Endothelial cell of umbilical vein (primary cell): ENCODE measurements around the gene PBOV1. TPM values are rescaled to one million over a fixed set of nuclear protein-coding genes. Genes with fewer than 3 reads are reported as not detected.

Source experiments
- BruUV-seq: library from RNA; stranded (reverse); fragments of 400-500 nt; replicated peaks from 2 replicates; lab custom pipeline; 2021; lab: Mats Ljungman, UMichigan
- CTCF ChIA-PET: fragments of 300-600, 350-600 bp; sonication (Branson Sonifier 250); formaldehyde crosslinking; loops from one replicate; lab custom pipeline; 2021; ENCODE audit warnings: antibody characterized with exemption, inconsistent platforms; lab: Charles Lee
- POLR2A ChIA-PET: fragments of 300-600, 350-600 bp; sonication (Branson Sonifier 250); formaldehyde crosslinking; loops from one replicate; lab custom pipeline; 2021; ENCODE audit warnings: antibody characterized with exemption, inconsistent platforms; lab: Charles Lee
- DNase-seq: peaks from one replicate; pipeline ENCODE4 v3.0.0-alpha.2; 2011; ENCODE audit warnings: low read depth, low spot score
- FAIRE-seq: peaks from 2 replicates; lab custom pipeline; 2011; peaks lifted over from hg19 to GRCh38; lab: Jason Lieb, UNC
- H2AFZ ChIP-seq: 2 replicates; pipeline ENCODE4 v1.6.0; 2012; ENCODE audit warnings: low read depth, low read length, control low read depth, inconsistent platforms
- H3K27ac ChIP-seq: 2 replicates; pipeline ENCODE4 v1.5.1; 2011; ENCODE audit warnings: low read depth, mild to moderate bottlenecking, control low read depth, low read length, moderate library complexity; ENCODE audit not compliant: insufficient read depth
- H3K27me3 ChIP-seq, 2 experiments: 2 replicates each; pipeline versions ENCODE4 v1.6.0 to v1.6.1; 2011; ENCODE audit warnings: low read length in 2 of 2, mixed read lengths in 1 of 2; ENCODE audit not compliant: control insufficient read depth in 2 of 2, insufficient read depth in 2 of 2
- H3K36me3 ChIP-seq, 2 experiments: 2 replicates in 1 of 2; 3 replicates in 1 of 2; pipeline ENCODE4 v1.5.1; 2011; ENCODE audit warnings: low read length in 2 of 2, mild to moderate bottlenecking in 1 of 2, moderate library complexity in 1 of 2; ENCODE audit not compliant: control insufficient read depth in 2 of 2, insufficient read depth in 2 of 2; ENCODE audit errors: extremely low read depth in 1 of 2
- H3K4me1 ChIP-seq: 3 replicates; pipeline ENCODE4 v1.5.1; 2011; ENCODE audit warnings: mild to moderate bottlenecking, low read length; ENCODE audit not compliant: control insufficient read depth, insufficient read depth; ENCODE audit errors: extremely low read depth
- H3K4me2 ChIP-seq: 2 replicates; pipeline ENCODE4 v1.6.1; 2011; ENCODE audit warnings: low read length, control low read depth, mixed read lengths; ENCODE audit not compliant: insufficient read depth
- H3K4me3 ChIP-seq, 3 experiments: fragments of 200-600 bp in 1 of 3; sonication (generic), shearing (Covaris generic) in 1 of 3; replicated peaks in 1 of 3; 2 replicates each; pipeline ENCODE4 v1.5.1; 2011 to 2016; ENCODE audit warnings: control low read depth in 3 of 3, low read length in 3 of 3, mild to moderate bottlenecking in 2 of 3, inconsistent platforms in 1 of 3, low read depth in 1 of 3, moderate library complexity in 1 of 3; ENCODE audit not compliant: insufficient read depth in 1 of 3
- H3K79me2 ChIP-seq: 2 replicates; pipeline ENCODE4 v1.6.0; 2012; ENCODE audit warnings: low read length, inconsistent platforms; ENCODE audit not compliant: control insufficient read depth, insufficient read depth
- H3K9ac ChIP-seq: replicated peaks from 2 replicates; pipeline ENCODE3; 2011; ENCODE audit warnings: low read length, control low read depth; ENCODE audit not compliant: insufficient read depth; ENCODE audit errors: extremely low read depth
- H3K9me1 ChIP-seq: replicated peaks from 3 replicates; pipeline ENCODE4 v1.6.0; 2011; ENCODE audit warnings: mild to moderate bottlenecking, low read length; ENCODE audit not compliant: control insufficient read depth, insufficient read depth; ENCODE audit errors: extremely low read depth
- H3K9me3 ChIP-seq: replicated peaks from 2 replicates; pipeline ENCODE4 v1.5.1; 2012; ENCODE audit warnings: low read length, inconsistent platforms; ENCODE audit not compliant: control insufficient read depth, insufficient read depth
- H4K20me1 ChIP-seq: replicated peaks from 2 replicates; pipeline ENCODE3; 2011; ENCODE audit warnings: mild to moderate bottlenecking, low read length; ENCODE audit not compliant: control insufficient read depth, insufficient read depth; ENCODE audit errors: extremely low read depth
- EZH2 ChIP-seq: IDR thresholded peaks from 2 replicates; pipeline ENCODE4 v1.6.1; 2012; ENCODE audit warnings: borderline replicate concordance, low read depth, mild to moderate bottlenecking, moderate library complexity, low read length, inconsistent platforms; ENCODE audit not compliant: severe bottlenecking
- FOS ChIP-seq: IDR thresholded peaks from 2 replicates; pipeline ENCODE4 v1.6.1; 2011; ENCODE audit warnings: mild to moderate bottlenecking, low read length, moderate library complexity, borderline replicate concordance; ENCODE audit not compliant: insufficient read depth
- GATA2 ChIP-seq: IDR thresholded peaks from 2 replicates; pipeline ENCODE4 v1.7.0; 2011; ENCODE audit warnings: low read depth, mild to moderate bottlenecking, moderate library complexity, mixed read lengths, low read length; ENCODE audit not compliant: insufficient read length, insufficient read depth
- JUN ChIP-seq: IDR thresholded peaks from 2 replicates; pipeline ENCODE4 v1.6.1; 2011; ENCODE audit warnings: borderline replicate concordance, low read depth; ENCODE audit not compliant: insufficient read length, insufficient read depth
- MAX ChIP-seq: IDR thresholded peaks from 2 replicates; pipeline ENCODE4 v1.6.1; 2011; ENCODE audit not compliant: insufficient read depth, insufficient read length
- MYC ChIP-seq: IDR thresholded peaks from one replicate; pipeline ENCODE4 v1.6.1; 2011; ENCODE audit warnings: mild to moderate bottlenecking, low read depth, low read length
- POLR2A ChIP-seq: IDR thresholded peaks from 2 replicates; pipeline ENCODE4 v1.6.1; 2012; ENCODE audit warnings: low read depth, mild to moderate bottlenecking, control low read depth, low read length
- POLR2AphosphoS5 ChIP-seq: IDR thresholded peaks from 2 replicates; pipeline ENCODE4 v1.6.1; 2012; ENCODE audit warnings: low read depth, mild to moderate bottlenecking, control low read depth, low read length, moderate library complexity; ENCODE audit not compliant: insufficient read depth
- dilution Hi-C: fragments of 300-500 bp; cut with MboI; formaldehyde crosslinking; loops from one replicate; pipeline ENCODE4 v1.15.0; 2019; ENCODE audit warnings: low sequenced_read_pairs; ENCODE audit not compliant: extremely low pct_ligation_motif_present
- intact Hi-C: fragments of 100-400 bp; cut with micrococcal nuclease; formaldehyde crosslinking; loops from one replicate; pipeline ENCODE4 v1.10.0; 2022
- polyA plus RNA-seq, 4 experiments: library from polyadenylated mRNA; depleted of rRNA in 3 of 4; stranded (reverse) in 3 of 4; unstranded in 1 of 4; fragments of >200 nt; gene quantifications; 2 replicates each; pipeline versions ENCODE4 v1.2.1 to v1.2.3, GENCODE V29; 2011 to 2012; ENCODE audit warnings: missing spikeins in 1 of 4
- total RNA-seq: library from RNA; stranded (reverse); gene quantifications from 2 replicates; pipeline ENCODE4 v1.2.3, GENCODE V29; 2021
- TF ChIP-seq, protein P1 (sequence below), 2 donors: IDR thresholded peaks; 1 replicate in 1 of 2; 2 replicates in 1 of 2; pipeline ENCODE4 v1.5.1; 2011; ENCODE audit warnings: low read length in 2 of 2, mild to moderate bottlenecking in 2 of 2, moderate library complexity in 2 of 2, control low read depth in 1 of 2, inconsistent platforms in 1 of 2, low read depth in 1 of 2; ENCODE audit not compliant: insufficient read depth in 1 of 2; ENCODE audit errors: extremely low read depth in 1 of 2

PBOV1 gene
- total and polyA plus RNA-seq, 2 donors (not counting 3 experiments of a cell fraction or from before 2014, with no cell fraction given), result not detected

DNA sequence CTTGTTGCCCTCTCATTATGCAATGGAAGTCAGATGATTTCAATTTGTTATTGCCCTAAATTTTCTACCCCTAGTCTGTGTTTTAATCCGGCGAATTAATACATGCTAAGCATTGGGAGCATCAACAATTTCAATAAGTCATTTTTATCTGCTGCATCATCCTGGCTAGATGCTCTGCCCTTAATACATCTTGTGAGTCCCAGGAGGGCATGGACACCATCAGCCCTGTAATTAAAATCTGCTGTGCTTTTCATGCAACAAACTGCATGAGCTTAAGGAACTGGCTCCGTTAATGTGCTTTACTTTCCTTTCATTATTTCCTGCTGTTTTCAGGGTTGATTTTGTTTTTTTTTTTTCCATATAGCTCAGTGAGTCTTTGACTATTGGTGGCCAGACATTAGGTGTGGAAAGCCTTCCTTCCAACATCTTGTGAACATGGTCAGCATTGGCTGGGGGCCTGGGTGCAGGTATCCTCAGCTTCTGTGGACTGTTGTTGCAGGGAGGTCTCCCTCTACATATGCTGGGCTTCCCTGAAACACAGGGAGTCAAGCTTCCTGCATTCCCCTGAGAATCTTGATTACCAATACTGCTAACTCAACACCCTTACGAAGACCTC, 8.5 kb upstream of the PBOV1 start:
- no peaks in the 10 kb centered on the region for H3K79me2 ChIP-seq
- TF ChIP-seq JUN, result no peak
- no peak for TF ChIP-seq EZH2
- no peak for TF ChIP-seq MAX
- TF ChIP-seq POLR2AphosphoS5, result no peak
- TF ChIP-seq FOS, result no peak
- TF ChIP-seq MYC, result no peak
- no peak for TF ChIP-seq GATA2
- TF ChIP-seq POLR2A, result no peak
- TF ChIP-seq, protein P1, sequence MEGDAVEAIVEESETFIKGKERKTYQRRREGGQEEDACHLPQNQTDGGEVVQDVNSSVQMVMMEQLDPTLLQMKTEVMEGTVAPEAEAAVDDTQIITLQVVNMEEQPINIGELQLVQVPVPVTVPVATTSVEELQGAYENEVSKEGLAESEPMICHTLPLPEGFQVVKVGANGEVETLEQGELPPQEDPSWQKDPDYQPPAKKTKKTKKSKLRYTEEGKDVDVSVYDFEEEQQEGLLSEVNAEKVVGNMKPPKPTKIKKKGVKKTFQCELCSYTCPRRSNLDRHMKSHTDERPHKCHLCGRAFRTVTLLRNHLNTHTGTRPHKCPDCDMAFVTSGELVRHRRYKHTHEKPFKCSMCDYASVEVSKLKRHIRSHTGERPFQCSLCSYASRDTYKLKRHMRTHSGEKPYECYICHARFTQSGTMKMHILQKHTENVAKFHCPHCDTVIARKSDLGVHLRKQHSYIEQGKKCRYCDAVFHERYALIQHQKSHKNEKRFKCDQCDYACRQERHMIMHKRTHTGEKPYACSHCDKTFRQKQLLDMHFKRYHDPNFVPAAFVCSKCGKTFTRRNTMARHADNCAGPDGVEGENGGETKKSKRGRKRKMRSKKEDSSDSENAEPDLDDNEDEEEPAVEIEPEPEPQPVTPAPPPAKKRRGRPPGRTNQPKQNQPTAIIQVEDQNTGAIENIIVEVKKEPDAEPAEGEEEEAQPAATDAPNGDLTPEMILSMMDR (IDR thresholded peaks at IDR 0.05; ENCODE audit: extremely low read depth in 1 of 2, insufficient read depth in 1 of 2, low read depth in 1 of 2, low read length in 2 of 2), result no peak

More for the DNA sequence above, 8.5 kb upstream of the PBOV1 start:
- DNase-seq (no peak), FAIRE-seq (no peak)
- Histone ChIP-seq H3K9me3 (no peaks in the 10 kb centered on the region), H3K4me3 (no peak overlapping the region), H3K27me3 (no peaks in the 10 kb centered on the region), H2AFZ (no peak overlapping the region), H3K4me2 (no peak overlapping the region), H3K27ac (no peak overlapping the region), H3K36me3 (no peaks in the 10 kb centered on the region), H3K4me1 (peaks cover 12% of the 10 kb centered on the region), H4K20me1 (no peaks in the 10 kb centered on the region), H3K9me1 (no peaks in the 10 kb centered on the region), H3K9ac (no peak overlapping the region)
- POLR2A ChIA-PET, result no interaction called here
- CTCF ChIA-PET, result interaction anchor here (0.8 to 1.3 kb wide), 2 partner anchors 9 to 12 kb away, joined by 3 read pairs; no protein-coding TSS in a partner anchor
- dilution Hi-C loops, result no loop called here
- BruUV-seq, result no TSS peak
- intact Hi-C loops, result no loop called here
